GM12878 (cell line): ENCODE measurements around the gene GRIA4. TPM values are rescaled to one million over a fixed set of nuclear protein-coding genes. Genes with fewer than 3 reads are reported as not detected.

Experiments
- ATAC-seq: fragments of 200-7000 bp; cut with Tn5 transposase; 3 replicates; pipeline ENCODE4 v1.9.1; 2020; ENCODE audit warnings: mild to moderate bottlenecking, moderate library complexity
- BruUV-seq: library from RNA; stranded (reverse); fragments of 400-500 nt; replicated peaks from 2 replicates; lab custom pipeline; 2021; lab: Mats Ljungman, UMichigan
- CTCF ChIA-PET: fragments of 300-600 bp; sonication (Branson Sonifier 250); formaldehyde crosslinking; extraction: SDS; loops from one replicate; lab custom pipeline; 2021; ENCODE audit warnings: inconsistent platforms; lab: Yijun Ruan, JAX
- POLR2A ChIA-PET: fragments of 350-600 bp; formaldehyde crosslinking; extraction: SDS; loops from one replicate; lab custom pipeline; 2021; ENCODE audit warnings: inconsistent platforms; lab: Charles Lee
- RAD21 ChIA-PET: fragments of 300-600 bp; sonication (Branson Sonifier 250); formaldehyde crosslinking; loops from one replicate; lab custom pipeline; 2023; ENCODE audit warnings: antibody characterized with exemption; ENCODE audit not compliant: unreplicated experiment; lab: Charles Lee
- SMC1A ChIA-PET: fragments of 300-600 bp; sonication (Branson Sonifier 250); formaldehyde crosslinking; loops from one replicate; lab custom pipeline; 2023; ENCODE audit not compliant: unreplicated experiment, uncharacterized antibody; lab: Charles Lee
- DNase-seq: peaks from one replicate; pipeline ENCODE4 v3.0.0-alpha.2; 2011; ENCODE audit warnings: low read depth, low spot score
- FAIRE-seq: peaks from 3 replicates; lab custom pipeline; 2011; peaks lifted over from hg19 to GRCh38; lab: Jason Lieb, UNC
- H2AFZ ChIP-seq: 2 replicates; pipeline ENCODE4 v1.6.0; 2011; ENCODE audit warnings: low read depth, low read length, control low read depth; ENCODE audit not compliant: control insufficient read depth
- H3K27ac ChIP-seq: 2 replicates; pipeline ENCODE4 v1.5.1; 2011; ENCODE audit warnings: control low read depth; ENCODE audit not compliant: control insufficient read depth, insufficient read depth
- H3K27me3 ChIP-seq, 2 experiments: replicated peaks in 1 of 2; 2 replicates each; pipeline versions ENCODE4 v1.6.0 to v1.6.1; 2011; ENCODE audit warnings: low read length in 1 of 2; ENCODE audit not compliant: control insufficient read depth in 2 of 2, insufficient read depth in 2 of 2
- H3K36me3 ChIP-seq, 2 experiments: 2 replicates each; pipeline ENCODE4 v1.5.1; 2011; ENCODE audit warnings: low read length in 1 of 2; ENCODE audit not compliant: control insufficient read depth in 2 of 2, insufficient read depth in 2 of 2
- H3K4me1 ChIP-seq: 2 replicates; pipeline ENCODE4 v1.6.1; 2011; ENCODE audit warnings: mild to moderate bottlenecking, low read length, moderate library complexity, mixed read lengths; ENCODE audit not compliant: control insufficient read depth, insufficient read depth
- H3K4me2 ChIP-seq: 2 replicates; pipeline ENCODE4 v1.6.0; 2011; ENCODE audit warnings: control low read depth; ENCODE audit not compliant: control insufficient read depth, insufficient read depth
- H3K4me3 ChIP-seq: fragments of 200-600 bp; sonication (generic); 2 replicates; pipeline ENCODE4 v1.5.1; 2016
- H3K79me2 ChIP-seq: 2 replicates; pipeline ENCODE4 v1.6.0; 2011; ENCODE audit warnings: low read length; ENCODE audit not compliant: control insufficient read depth, insufficient read depth
- H3K9ac ChIP-seq: 2 replicates; pipeline ENCODE4 v1.8.0; 2011; ENCODE audit warnings: low read length, control low read depth, mixed read lengths; ENCODE audit not compliant: control insufficient read depth, insufficient read depth
- H3K9me3 ChIP-seq: replicated peaks from 3 replicates; pipeline ENCODE4 v1.5.1; 2011; ENCODE audit warnings: mild to moderate bottlenecking, low read length; ENCODE audit not compliant: control insufficient read depth, insufficient read depth
- H4K20me1 ChIP-seq: 2 replicates; pipeline ENCODE4 v1.6.0; 2011; ENCODE audit not compliant: control insufficient read depth, insufficient read depth
- FOXK2 ChIP-seq: fragments of 450-650 bp; IDR thresholded peaks from 2 replicates; pipeline ENCODE4 v1.6.1; 2017; ENCODE audit warnings: mild to moderate bottlenecking, moderate library complexity
- NR2C2 ChIP-seq: IDR thresholded peaks from 2 replicates; pipeline ENCODE4 v1.6.1; 2011; ENCODE audit warnings: borderline replicate concordance, low read depth; ENCODE audit not compliant: control insufficient read depth, insufficient read length
- RAD21 ChIP-seq: IDR thresholded peaks from 2 replicates; pipeline ENCODE4 v1.6.1; 2011; ENCODE audit warnings: mild to moderate bottlenecking, low read depth, low read length, moderate library complexity; ENCODE audit not compliant: insufficient read depth
- SIN3A ChIP-seq: IDR thresholded peaks from 2 replicates; pipeline ENCODE4 v1.6.1; 2012; ENCODE audit warnings: low read depth, low read length, improper control_type of control experiment
- SREBF1 ChIP-seq: IDR thresholded peaks from 2 replicates; pipeline ENCODE4 v1.6.1; 2012; ENCODE audit warnings: mild to moderate bottlenecking, low read length
- SRF ChIP-seq, 2 experiments: IDR thresholded peaks; 2 replicates each; pipeline ENCODE4 v1.6.1; 2011; ENCODE audit warnings: low read depth in 2 of 2, low read length in 2 of 2, mild to moderate bottlenecking in 1 of 2, moderate library complexity in 1 of 2
- WGBS: methylation state at CpG from one replicate; pipeline ENCODE4 v1.1.6; 2016; ENCODE audit warnings: low lambda C conversion rate; ENCODE audit not compliant: insufficient replicate concordance, insufficient coverage; ENCODE audit errors: missing lambda C conversion rate; 5-methylcytosine and 5-hydroxymethylcytosine counted together
- in situ Hi-C: fragments of 300-500 bp; cut with MboI; formaldehyde crosslinking; loops from 9 replicates; pipeline ENCODE4 v1.14.3; 2018; ENCODE audit warnings: mixed read lengths
- intact Hi-C: fragments of 100-400 bp; cut with micrococcal nuclease; formaldehyde crosslinking; loops from one replicate; pipeline ENCODE4 v1.14.2; 2022; ENCODE audit not compliant: unreplicated experiment
- polyA plus RNA-seq, 11 experiments: library from polyadenylated mRNA; depleted of rRNA in 4 of 11; unstranded in 6 of 11; stranded (reverse) in 5 of 11; fragments of >200 nt; fragmentation: Nextera tagmentation in 4 of 11; fragmentation: Illumina TruSeq in 1 of 11; extraction: Ambion mirVana in 4 of 11; extraction: Trizol in 1 of 11; gene quantifications; 1 replicate in 1 of 11; 2 replicates in 10 of 11; pipeline versions ENCODE4 v1.2.1 to v1.2.3, GENCODE V29; 2011 to 2016; ENCODE audit warnings: inconsistent platforms in 2 of 11, missing spikeins in 2 of 11, low read depth in 1 of 11
- total RNA-seq, 4 experiments: library from RNA; depleted of rRNA in 3 of 4; stranded (reverse); fragments of >200 nt in 3 of 4; fragmentation: Illumina TruSeq in 1 of 4; extraction: Trizol in 1 of 4; gene quantifications; 2 replicates each; pipeline versions ENCODE4 v1.2.1 to v1.2.3, GENCODE V29; 2013 to 2021
- TF ChIP-seq, protein P1 (sequence below): IDR thresholded peaks from 2 replicates; pipeline ENCODE4 v1.6.1; 2012; ENCODE audit warnings: low read length, inconsistent platforms
- TF ChIP-seq, protein P2 (sequence below): fragments of 150-350 bp; IDR thresholded peaks from 2 replicates; pipeline ENCODE4 v1.6.1; 2016; ENCODE audit warnings: low read depth, low read length

GRIA4 gene
- total and polyA plus RNA-seq, 10 of the 15 experiments (the other 5 are each of a cell fraction or from before 2014, with no cell fraction given) = 0.04 TPM; not detected in 9

GRCh38 chr11:105611572-105612441, 1.9 kb downstream of the GRIA4 start:
- Histone ChIP-seq H3K9ac (no peak overlapping the region), H3K4me3 (no peak overlapping the region), H3K4me1 (no peaks in the 10 kb centered on the region), H3K79me2 (no peaks in the 10 kb centered on the region), H2AFZ (no peak overlapping the region), H3K4me2 (no peak overlapping the region), H4K20me1 (no peaks in the 10 kb centered on the region; the same call in 1 of the 2 replicates), H3K27ac (no peak overlapping the region), H3K27me3 (peaks cover 0 to 3% of the 10 kb centered on the region in 2 experiments; a peak in 1 of 4 replicates), H3K9me3 (no peaks in the 10 kb centered on the region), H3K36me3 (no peaks in the 10 kb centered on the region)
- ChIA-PET POLR2A (no interaction called here), RAD21 (interaction anchor here (1.2 kb wide), 1 partner anchor 251 kb away, joined by 3 read pairs; no protein-coding TSS in a partner anchor), CTCF (interaction anchor here (0.7 to 1.8 kb wide), 2 partner anchors 217 to 251 kb away, joined by 4 to 6 read pairs; no protein-coding TSS in a partner anchor), SMC1A (interaction anchor here (0.6 kb wide), 1 partner anchor 1484 kb away, joined by 3 read pairs; no protein-coding TSS in a partner anchor)
- FAIRE-seq (no peak), DNase-seq (no peak), ATAC-seq (no peak)
- no TSS peak for BruUV-seq
- TF ChIP-seq, protein P1, sequence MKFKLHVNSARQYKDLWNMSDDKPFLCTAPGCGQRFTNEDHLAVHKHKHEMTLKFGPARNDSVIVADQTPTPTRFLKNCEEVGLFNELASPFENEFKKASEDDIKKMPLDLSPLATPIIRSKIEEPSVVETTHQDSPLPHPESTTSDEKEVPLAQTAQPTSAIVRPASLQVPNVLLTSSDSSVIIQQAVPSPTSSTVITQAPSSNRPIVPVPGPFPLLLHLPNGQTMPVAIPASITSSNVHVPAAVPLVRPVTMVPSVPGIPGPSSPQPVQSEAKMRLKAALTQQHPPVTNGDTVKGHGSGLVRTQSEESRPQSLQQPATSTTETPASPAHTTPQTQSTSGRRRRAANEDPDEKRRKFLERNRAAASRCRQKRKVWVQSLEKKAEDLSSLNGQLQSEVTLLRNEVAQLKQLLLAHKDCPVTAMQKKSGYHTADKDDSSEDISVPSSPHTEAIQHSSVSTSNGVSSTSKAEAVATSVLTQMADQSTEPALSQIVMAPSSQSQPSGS = no peak
- TF ChIP-seq NR2C2 = no peak
- no peak for TF ChIP-seq SREBF1
- no peak for TF ChIP-seq SIN3A
- no peak for TF ChIP-seq SRF (IDR thresholded peaks at IDR 0.05; ENCODE audit: low read depth in 2 of 2, low read length in 2 of 2)
- no peak for TF ChIP-seq FOXK2
- no peak for TF ChIP-seq RAD21
- TF ChIP-seq, protein P2, sequence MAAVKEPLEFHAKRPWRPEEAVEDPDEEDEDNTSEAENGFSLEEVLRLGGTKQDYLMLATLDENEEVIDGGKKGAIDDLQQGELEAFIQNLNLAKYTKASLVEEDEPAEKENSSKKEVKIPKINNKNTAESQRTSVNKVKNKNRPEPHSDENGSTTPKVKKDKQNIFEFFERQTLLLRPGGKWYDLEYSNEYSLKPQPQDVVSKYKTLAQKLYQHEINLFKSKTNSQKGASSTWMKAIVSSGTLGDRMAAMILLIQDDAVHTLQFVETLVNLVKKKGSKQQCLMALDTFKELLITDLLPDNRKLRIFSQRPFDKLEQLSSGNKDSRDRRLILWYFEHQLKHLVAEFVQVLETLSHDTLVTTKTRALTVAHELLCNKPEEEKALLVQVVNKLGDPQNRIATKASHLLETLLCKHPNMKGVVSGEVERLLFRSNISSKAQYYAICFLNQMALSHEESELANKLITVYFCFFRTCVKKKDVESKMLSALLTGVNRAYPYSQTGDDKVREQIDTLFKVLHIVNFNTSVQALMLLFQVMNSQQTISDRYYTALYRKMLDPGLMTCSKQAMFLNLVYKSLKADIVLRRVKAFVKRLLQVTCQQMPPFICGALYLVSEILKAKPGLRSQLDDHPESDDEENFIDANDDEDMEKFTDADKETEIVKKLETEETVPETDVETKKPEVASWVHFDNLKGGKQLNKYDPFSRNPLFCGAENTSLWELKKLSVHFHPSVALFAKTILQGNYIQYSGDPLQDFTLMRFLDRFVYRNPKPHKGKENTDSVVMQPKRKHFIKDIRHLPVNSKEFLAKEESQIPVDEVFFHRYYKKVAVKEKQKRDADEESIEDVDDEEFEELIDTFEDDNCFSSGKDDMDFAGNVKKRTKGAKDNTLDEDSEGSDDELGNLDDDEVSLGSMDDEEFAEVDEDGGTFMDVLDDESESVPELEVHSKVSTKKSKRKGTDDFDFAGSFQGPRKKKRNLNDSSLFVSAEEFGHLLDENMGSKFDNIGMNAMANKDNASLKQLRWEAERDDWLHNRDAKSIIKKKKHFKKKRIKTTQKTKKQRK = no peak
- 51% methylated on average over 12 of the region's 12 CpGs for WGBS
- in situ Hi-C loops (no loop called here), intact Hi-C loops (no loop called here)
